Ectodermal cell (in vitro differentiated cells): ENCODE results near the gene SYT13.
"Not testable (repeated sequence)": the region's sequence is repeated elsewhere in the genome, so short reads cannot be mapped to it uniquely, and the experiment has no call there.

Experiments
- H3K27ac ChIP-seq: 2 replicates; pipeline ENCODE4 v1.7.0; 2013; ENCODE audit warnings: mild to moderate bottlenecking, low read depth, low read length; ENCODE audit not compliant: insufficient read depth, poor library complexity, severe bottlenecking
- H3K27me3 ChIP-seq: 2 replicates; pipeline ENCODE4 v1.7.0; 2013; ENCODE audit warnings: mild to moderate bottlenecking, low read length; ENCODE audit not compliant: insufficient read depth, control insufficient read depth, poor library complexity, severe bottlenecking
- H3K36me3 ChIP-seq: one replicate; pipeline ENCODE4 v1.7.0; 2013; ENCODE audit warnings: low read length; ENCODE audit not compliant: control insufficient read depth, insufficient read depth
- H3K4me1 ChIP-seq: one replicate; pipeline ENCODE4 v1.7.0; 2013; ENCODE audit warnings: low read length; ENCODE audit not compliant: control insufficient read depth, insufficient read depth
- H3K4me3 ChIP-seq: 2 replicates; pipeline ENCODE4 v1.7.0; 2013; ENCODE audit warnings: low read depth, low read length, control low read depth; ENCODE audit not compliant: insufficient read depth
- H3K9me3 ChIP-seq: 2 replicates; pipeline ENCODE4 v1.7.0; 2013; ENCODE audit warnings: mild to moderate bottlenecking, low read length, moderate library complexity; ENCODE audit not compliant: control insufficient read depth
- WGBS, 2 experiments: methylation state at CpG; one replicate each; pipeline ENCODE4 v1.1.7; 2013; ENCODE audit warnings: missing lambda C conversion rate in 2 of 2; 5-methylcytosine and 5-hydroxymethylcytosine counted together

Gene SYT13

DNA sequence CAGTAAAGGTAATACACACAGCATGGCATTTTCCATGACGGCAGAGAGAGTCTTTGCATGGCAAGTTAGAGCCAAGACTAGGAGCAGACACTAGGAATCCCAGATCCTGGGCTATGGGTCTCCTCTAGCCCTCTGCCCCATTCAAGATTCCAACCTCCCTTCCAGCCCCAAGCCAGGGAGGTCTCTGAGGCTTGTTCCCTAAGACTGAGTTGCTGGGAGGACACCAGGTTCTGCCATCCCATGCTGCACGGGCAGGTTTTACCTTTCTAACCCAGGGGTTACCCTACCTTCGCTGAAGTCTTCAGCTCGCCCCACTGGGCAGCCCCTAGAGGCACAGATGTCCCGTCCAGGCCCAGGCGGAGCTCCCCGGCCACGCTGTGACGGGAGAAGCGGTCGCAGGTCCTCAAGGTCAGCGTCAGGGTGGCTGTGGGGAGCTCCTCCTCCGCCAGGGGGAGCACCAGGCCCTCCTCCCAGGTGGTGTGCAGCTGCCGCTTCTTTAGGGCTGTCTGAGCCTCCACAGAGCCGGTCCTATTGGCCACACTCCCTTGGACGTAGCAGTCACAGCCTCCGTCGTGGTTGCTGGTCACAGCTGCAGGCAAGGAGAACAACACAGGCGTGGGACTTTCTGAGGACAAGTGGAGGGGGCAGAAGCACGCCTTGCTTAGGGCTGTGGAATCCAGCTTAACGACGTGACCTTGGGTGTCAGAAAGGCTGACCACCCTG, 33.8 kb downstream of the SYT13 start:
- H3K27me3 ChIP-seq: no peaks in the 10 kb centered on the region
- 40 to 45% methylated on average over 22 of the region's 22 CpGs for WGBS, 2 experiments

DNA sequence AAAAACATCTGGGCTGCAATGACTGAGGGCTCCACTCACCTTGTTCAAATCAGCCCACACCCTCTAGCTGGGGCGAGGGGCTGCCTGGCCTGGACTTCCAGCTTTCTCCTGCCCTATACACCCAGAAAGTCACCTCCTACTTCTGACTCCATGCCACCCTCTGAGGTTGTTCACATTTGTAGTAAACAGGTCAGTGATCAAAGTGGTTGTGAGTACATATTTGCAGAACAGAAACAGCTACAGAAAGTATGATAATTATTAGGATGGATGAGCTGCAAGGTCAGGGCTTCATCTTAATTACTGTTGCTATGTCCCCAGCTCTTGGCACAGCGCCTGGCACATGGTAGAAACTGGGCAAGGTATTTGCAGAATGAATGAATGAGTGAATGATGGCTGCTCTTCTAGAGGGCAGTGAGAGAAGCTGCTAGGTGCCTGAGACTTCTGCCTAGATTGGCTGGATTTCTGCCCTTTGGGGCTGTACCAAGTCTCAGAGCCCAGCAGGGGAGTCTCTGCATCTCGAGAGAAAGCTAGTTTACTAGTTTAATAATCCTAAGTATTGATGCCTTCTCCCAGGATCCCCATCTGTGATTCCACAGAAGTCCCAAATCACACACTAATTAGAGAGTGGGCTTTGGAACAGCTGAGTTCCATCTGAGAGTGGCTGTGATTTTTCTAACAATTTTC, 36.0 kb downstream of the SYT13 start:
- Histone ChIP-seq H3K27ac (no peak overlapping the region), H3K4me1 (no peaks in the 10 kb centered on the region), H3K36me3 (no peaks in the 10 kb centered on the region), H3K27me3 (no peaks in the 10 kb centered on the region), H3K4me3 (no peak overlapping the region), H3K9me3 (no peaks in the 10 kb centered on the region)
- 74 to 90% methylated on average over 3 of the region's 3 CpGs for WGBS, 2 experiments

More for the DNA sequence above, 33.8 kb downstream of the SYT13 start:
- Histone ChIP-seq H3K9me3 (no peaks in the 10 kb centered on the region), H3K36me3 (no peaks in the 10 kb centered on the region), H3K27ac (no peak overlapping the region), H3K4me1 (no peaks in the 10 kb centered on the region), H3K4me3 (no peak overlapping the region)

DNA sequence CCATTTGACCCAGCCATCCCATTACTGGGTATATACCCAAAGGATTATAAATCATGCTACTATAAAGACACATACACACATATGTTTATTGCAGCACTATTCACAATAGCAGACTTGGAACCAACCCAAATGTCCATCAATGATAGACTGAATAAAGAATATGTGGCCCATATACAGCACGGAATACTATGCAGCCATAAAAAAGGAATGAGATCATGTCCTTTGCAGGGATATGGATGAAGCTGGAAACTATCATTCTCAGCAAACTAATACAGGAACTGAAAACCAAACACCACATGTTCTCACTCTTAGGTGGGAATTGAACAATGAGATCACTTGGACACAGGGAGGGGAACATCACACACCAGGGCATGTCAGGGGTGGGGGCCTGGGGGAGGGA, 36.8 kb downstream of the SYT13 start:
- not testable (repeated sequence) for H3K4me3 ChIP-seq, H3K27ac ChIP-seq, H3K27me3 ChIP-seq, H3K9me3 ChIP-seq, H3K36me3 ChIP-seq, H3K4me1 ChIP-seq
- 82 to 89% methylated on average over 1 of the region's 1 CpG for WGBS, 2 experiments

DNA sequence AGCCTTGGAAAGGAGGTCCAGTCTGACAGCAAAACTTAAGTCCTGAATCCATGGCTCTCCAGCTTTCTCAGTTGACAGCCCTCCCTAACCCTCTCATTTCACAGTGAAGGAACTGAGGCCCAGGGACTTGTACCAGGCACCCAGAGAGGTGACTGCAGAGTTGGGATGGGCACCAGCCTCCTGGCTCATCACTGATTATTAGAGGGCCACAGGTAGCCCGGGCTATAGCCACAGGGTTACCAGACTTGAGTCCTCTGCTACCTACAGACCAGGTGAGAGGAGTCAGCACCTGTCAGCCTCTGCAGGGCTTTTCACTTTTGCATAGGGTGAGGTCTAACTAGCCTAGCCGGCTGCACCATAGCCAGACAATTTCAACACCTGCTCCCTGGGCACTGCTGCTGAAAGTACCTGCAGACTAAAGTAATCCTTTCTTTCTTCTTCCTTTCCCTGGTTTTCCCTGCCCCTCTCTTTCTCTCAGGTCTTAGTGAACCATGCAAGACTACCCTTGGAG, 37.6 kb downstream of the SYT13 start:
- Histone ChIP-seq H3K27ac (no peak overlapping the region), H3K4me1 (no peaks in the 10 kb centered on the region), H3K27me3 (no peaks in the 10 kb centered on the region), H3K36me3 (no peaks in the 10 kb centered on the region), H3K4me3 (no peak overlapping the region), H3K9me3 (no peaks in the 10 kb centered on the region)
- 88 to 89% methylated on average over 2 of the region's 2 CpGs for WGBS, 2 experiments

DNA sequence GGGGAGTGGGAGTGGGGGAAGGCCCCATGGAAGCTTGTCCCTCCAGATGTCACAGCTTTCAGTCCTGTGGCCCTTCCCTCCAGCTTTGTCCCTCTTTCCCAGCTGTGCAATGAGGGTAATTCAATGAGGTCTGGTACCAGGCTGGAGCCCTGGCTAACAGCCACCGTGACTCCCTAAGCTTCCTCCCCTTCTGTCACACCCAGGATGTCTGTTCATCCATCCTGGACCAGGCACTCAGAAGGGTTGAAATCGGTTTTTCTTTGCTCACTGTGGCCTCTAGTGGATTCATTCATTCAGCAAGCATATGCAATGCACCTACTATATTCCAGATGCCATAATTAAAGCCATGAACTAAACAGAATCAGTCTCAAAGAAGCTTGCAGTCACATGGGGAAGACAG, 38.7 kb downstream of the SYT13 start:
- 76 to 81% methylated on average over 2 of the region's 2 CpGs for WGBS, 2 experiments

DNA sequence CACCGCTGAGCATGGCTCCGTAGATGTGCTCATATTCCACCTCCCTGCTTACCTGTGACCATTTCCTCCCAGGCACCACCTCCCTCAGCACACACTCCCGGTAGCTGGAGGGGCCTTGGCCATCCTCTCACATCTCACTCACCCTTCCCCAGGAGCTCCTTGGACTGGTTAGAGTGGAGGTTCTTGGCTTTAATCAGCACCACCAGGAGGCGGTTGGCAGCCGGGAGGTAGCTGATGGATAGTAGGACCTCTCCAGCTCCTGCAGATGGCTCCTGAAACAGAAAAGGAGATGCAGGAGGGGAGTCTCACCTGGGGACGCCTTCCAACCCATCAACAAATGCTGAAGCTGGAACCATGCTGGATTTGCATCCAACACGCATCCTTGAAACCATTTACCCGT, 39.9 kb downstream of the SYT13 start:
- Histone ChIP-seq H3K9me3 (no peaks in the 10 kb centered on the region), H3K4me3 (no peak overlapping the region), H3K27ac (no peak overlapping the region), H3K4me1 (no peaks in the 10 kb centered on the region), H3K36me3 (no peaks in the 10 kb centered on the region), H3K27me3 (no peaks in the 10 kb centered on the region)
- WGBS, 2 experiments: 91 to 95% methylated on average over 8 of the region's 8 CpGs

More for the DNA sequence above, 38.7 kb downstream of the SYT13 start:
- Histone ChIP-seq H3K9me3 (no peaks in the 10 kb centered on the region), H3K27me3 (no peaks in the 10 kb centered on the region), H3K27ac (no peak overlapping the region), H3K4me1 (no peaks in the 10 kb centered on the region), H3K36me3 (no peaks in the 10 kb centered on the region), H3K4me3 (no peak overlapping the region)

DNA sequence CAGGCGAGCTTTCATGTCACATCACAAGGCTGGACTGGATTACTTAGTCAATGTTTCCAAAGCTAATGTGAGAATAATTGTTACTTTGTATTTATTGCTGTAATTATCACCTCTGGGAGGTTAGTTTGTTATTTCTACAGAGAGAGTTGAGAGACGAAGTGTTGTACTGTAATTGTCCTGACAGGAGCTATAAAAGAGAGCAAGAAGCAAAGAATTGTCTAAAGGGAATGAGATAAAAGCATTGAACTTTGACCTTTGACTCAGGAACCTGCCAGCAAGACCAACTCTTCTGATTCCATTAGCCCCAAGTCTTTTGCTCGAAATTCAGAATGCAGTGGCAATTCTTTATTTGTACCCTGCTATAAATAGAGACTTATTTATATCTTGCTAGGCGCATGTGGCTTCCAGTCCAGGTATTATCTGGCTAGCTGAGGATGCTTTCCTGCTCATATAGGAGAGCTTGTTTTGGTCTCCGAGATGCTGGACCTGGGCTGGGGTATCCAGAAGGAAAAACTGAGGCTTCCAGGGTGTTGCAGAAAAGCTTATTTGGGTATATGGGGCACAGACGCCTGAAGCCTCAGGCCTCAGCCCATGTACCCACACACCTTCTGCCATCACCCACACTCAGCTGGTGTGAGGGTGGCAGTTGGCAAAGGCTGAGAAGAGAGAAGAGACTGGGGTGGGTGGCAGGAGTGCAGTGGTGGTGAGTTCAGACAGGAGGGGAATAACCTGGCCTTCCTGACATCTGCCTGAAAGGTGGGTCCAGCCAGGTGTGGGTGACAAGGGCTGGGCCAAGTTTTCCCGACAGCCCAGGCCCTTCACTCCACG, 40.7 kb downstream of the SYT13 start:
- 94% methylated on average over 7 to 8 of the region's 8 CpGs for WGBS, 2 experiments
- Histone ChIP-seq H3K27me3 (no peaks in the 10 kb centered on the region), H3K36me3 (no peaks in the 10 kb centered on the region), H3K9me3 (no peaks in the 10 kb centered on the region), H3K27ac (no peak overlapping the region), H3K4me3 (no peak overlapping the region), H3K4me1 (no peaks in the 10 kb centered on the region)

DNA sequence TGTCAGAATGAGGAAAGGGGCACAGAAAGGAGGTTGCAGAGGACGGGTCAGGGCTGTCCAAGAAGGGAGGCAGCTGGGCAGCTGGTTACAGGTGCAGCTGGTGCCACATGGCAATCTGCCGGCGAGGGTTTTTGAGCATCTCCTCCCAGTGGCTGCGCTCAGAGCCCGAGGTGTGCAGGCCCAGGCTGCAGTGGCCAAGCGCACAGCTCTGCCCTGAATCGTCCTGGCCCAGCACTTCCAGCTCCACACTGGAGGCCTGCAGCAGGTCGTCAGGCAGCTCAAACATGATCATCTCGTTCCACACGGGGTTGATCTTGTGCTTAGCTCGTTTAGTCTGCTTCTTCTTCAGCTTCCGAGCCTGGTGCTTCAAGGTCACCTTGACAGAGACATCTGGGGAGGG, 42.2 kb downstream of the SYT13 start:
- no peaks in the 10 kb centered on the region for H3K4me1 ChIP-seq
- H3K36me3 ChIP-seq: no peaks in the 10 kb centered on the region
- H3K27me3 ChIP-seq: no peaks in the 10 kb centered on the region
- WGBS, 2 experiments: 92 to 95% methylated on average over 12 of the region's 12 CpGs
- no peak overlapping the region for H3K27ac ChIP-seq
- H3K4me3 ChIP-seq: no peak overlapping the region
- no peaks in the 10 kb centered on the region for H3K9me3 ChIP-seq

DNA sequence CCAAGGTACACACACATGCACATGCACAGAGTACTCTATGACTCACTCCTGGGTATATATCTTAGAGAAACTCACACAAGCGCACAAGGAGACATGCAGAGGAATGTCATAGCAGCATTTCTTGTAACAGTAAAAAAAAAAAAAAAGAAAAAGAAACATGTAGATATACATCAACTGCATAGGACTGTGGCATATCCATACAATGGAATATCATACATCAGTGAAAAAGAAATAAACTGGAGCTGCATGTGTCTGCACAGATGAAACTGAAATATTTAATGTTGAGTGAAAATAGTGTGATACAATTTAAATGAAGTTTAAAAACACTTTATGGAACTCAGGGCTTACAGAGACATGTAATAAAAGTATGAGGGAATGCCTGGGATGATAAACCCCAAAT, 46.4 kb downstream of the SYT13 start:
- H3K36me3 ChIP-seq: no peaks in the 10 kb centered on the region
- H3K9me3 ChIP-seq: no peaks in the 10 kb centered on the region
- H3K4me3 ChIP-seq: no peak overlapping the region
- no peaks in the 10 kb centered on the region for H3K4me1 ChIP-seq
- no peaks in the 10 kb centered on the region for H3K27me3 ChIP-seq
- H3K27ac ChIP-seq: no peak overlapping the region
- 100% methylated on average over 1 of the region's 1 CpG; no CpG with 5 or more reads in 1 of the 2 experiments for WGBS, 2 experiments

DNA sequence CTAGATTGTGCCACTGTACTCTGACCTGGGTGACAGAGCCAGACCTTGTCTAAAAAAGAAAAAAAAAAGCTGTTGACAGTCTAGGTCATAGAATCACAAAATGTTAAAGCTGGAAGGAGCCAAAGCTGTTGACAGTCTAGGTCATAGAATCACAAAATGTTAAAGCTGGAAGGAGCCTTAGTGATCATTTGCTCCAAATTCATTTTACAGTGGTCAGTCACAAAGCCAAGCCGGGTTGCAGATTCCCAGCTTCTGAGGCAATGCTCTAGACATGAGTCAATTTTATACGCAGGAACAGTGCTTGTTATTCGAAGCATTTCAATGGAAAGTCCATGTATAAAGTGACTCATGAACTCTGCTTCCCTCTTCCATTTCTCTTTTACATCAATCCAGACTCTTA, 47.4 kb downstream of the SYT13 start:
- WGBS, 2 experiments: 95% methylated on average over 3 of the region's 3 CpGs
- Histone ChIP-seq H3K36me3 (no peaks in the 10 kb centered on the region), H3K27ac (no peak overlapping the region), H3K9me3 (no peaks in the 10 kb centered on the region), H3K4me3 (no peak overlapping the region), H3K4me1 (no peaks in the 10 kb centered on the region), H3K27me3 (no peaks in the 10 kb centered on the region)
